IMR-90 (cell line): ENCODE data around the gene ANKRD1. TPM values are rescaled to one million over a fixed set of nuclear protein-coding genes. Genes with fewer than 3 reads are reported as not detected.

Experiments
- ATAC-seq: fragments of 200-7000 bp; cut with Tn5 transposase; 2 replicates; pipeline ENCODE4 v1.9.1; 2020; ENCODE audit warnings: low read depth, mild to moderate bottlenecking, moderate library complexity
- BruUV-seq: library from RNA; stranded (reverse); fragments of 400-500 nt; replicated peaks from 2 replicates; lab custom pipeline; 2021; lab: Mats Ljungman, UMichigan
- CTCF ChIA-PET: fragments of 300-600 bp; formaldehyde crosslinking; extraction: SDS; loops from one replicate; lab custom pipeline; 2021; ENCODE audit warnings: antibody characterized with exemption; lab: Yijun Ruan, JAX
- POLR2A ChIA-PET: fragments of 300-600 bp; sonication (Branson Sonifier 250); formaldehyde crosslinking; loops from one replicate; lab custom pipeline; 2022; ENCODE audit warnings: antibody characterized with exemption; ENCODE audit not compliant: unreplicated experiment; lab: Charles Lee
- DNase-seq: peaks from one replicate; pipeline ENCODE4 v3.0.0; 2013
- H2AFZ ChIP-seq: replicated peaks from 2 replicates; pipeline ENCODE3; 2013; ENCODE audit warnings: low read length, mild to moderate bottlenecking; ENCODE audit not compliant: poor library complexity
- H2AK5ac ChIP-seq: 2 replicates; pipeline ENCODE4 v1.6.1; 2013; ENCODE audit warnings: low read depth, low read length, inconsistent platforms
- H2AK9ac ChIP-seq: replicated peaks from 2 replicates; pipeline ENCODE3; 2013; ENCODE audit warnings: mild to moderate bottlenecking, low read depth, low read length, moderate library complexity; ENCODE audit not compliant: poor library complexity
- H2BK120ac ChIP-seq: 2 replicates; pipeline ENCODE4 v1.6.1; 2013; ENCODE audit warnings: low read depth, low read length, inconsistent platforms
- H2BK15ac ChIP-seq: 3 replicates; pipeline ENCODE4 v1.6.1; 2013; ENCODE audit warnings: low read depth, low read length, inconsistent platforms
- H2BK20ac ChIP-seq: 2 replicates; pipeline ENCODE4 v1.6.1; 2013; ENCODE audit warnings: low read depth, mild to moderate bottlenecking, inconsistent platforms, low read length, moderate library complexity
- H2BK5ac ChIP-seq: 2 replicates; pipeline ENCODE4 v1.6.1; 2013; ENCODE audit warnings: mild to moderate bottlenecking, low read depth, low read length, inconsistent platforms; ENCODE audit not compliant: poor library complexity, severe bottlenecking
- H3K14ac ChIP-seq: replicated peaks from 2 replicates; pipeline ENCODE4 v1.6.1; 2013; ENCODE audit warnings: low read depth, low read length, inconsistent platforms
- H3K18ac ChIP-seq: 2 replicates; pipeline ENCODE4 v1.6.1; 2013; ENCODE audit warnings: low read depth, low read length, control low read depth
- H3K23ac ChIP-seq: 2 replicates; pipeline ENCODE4 v1.6.1; 2013; ENCODE audit warnings: low read depth, low read length, inconsistent platforms
- H3K27ac ChIP-seq: 2 replicates; pipeline ENCODE4 v1.5.1; 2013; ENCODE audit warnings: mild to moderate bottlenecking, control low read depth, low read length; ENCODE audit not compliant: insufficient read depth
- H3K27me3 ChIP-seq: 2 replicates; pipeline ENCODE4 v1.6.1; 2013; ENCODE audit warnings: low read length; ENCODE audit not compliant: control insufficient read depth, insufficient read depth
- H3K36me3 ChIP-seq: 2 replicates; pipeline ENCODE4 v1.6.1; 2013; ENCODE audit warnings: low read length, mixed read lengths; ENCODE audit not compliant: control insufficient read depth, insufficient read depth
- H3K4ac ChIP-seq: 2 replicates; pipeline ENCODE4 v1.6.1; 2013; ENCODE audit warnings: low read depth, low read length, inconsistent platforms
- H3K4me1 ChIP-seq: 2 replicates; pipeline ENCODE4 v1.6.1; 2013; ENCODE audit warnings: low read length, mixed read lengths; ENCODE audit not compliant: control insufficient read depth, insufficient read depth
- H3K4me2 ChIP-seq: 2 replicates; pipeline ENCODE4 v1.6.1; 2013; ENCODE audit warnings: low read depth, mild to moderate bottlenecking, control low read depth, low read length, moderate library complexity
- H3K4me3 ChIP-seq: 2 replicates; pipeline ENCODE4 v1.5.1; 2013; ENCODE audit warnings: low read depth, mild to moderate bottlenecking, control low read depth, low read length, moderate library complexity; ENCODE audit not compliant: insufficient read depth
- H3K56ac ChIP-seq: 2 replicates; pipeline ENCODE4 v1.6.1; 2013; ENCODE audit warnings: low read length, inconsistent platforms; ENCODE audit not compliant: insufficient read depth; ENCODE audit errors: extremely low read depth
- H3K79me1 ChIP-seq, 2 experiments: 2 replicates each; pipeline ENCODE4 v1.6.1; 2013; ENCODE audit warnings: low read length in 2 of 2, inconsistent platforms in 1 of 2, low read depth in 1 of 2
- H3K9ac ChIP-seq: 2 replicates; pipeline ENCODE4 v1.6.1; 2013; ENCODE audit warnings: low read depth, low read length, control low read depth
- H3K9me1 ChIP-seq: 2 replicates; pipeline ENCODE4 v1.6.1; 2013; ENCODE audit warnings: low read length, inconsistent platforms; ENCODE audit not compliant: insufficient read depth
- H3K9me3 ChIP-seq: 2 replicates; pipeline ENCODE4 v1.6.1; 2013; ENCODE audit warnings: low read length; ENCODE audit not compliant: control insufficient read depth, insufficient read depth
- H4K20me1 ChIP-seq: 2 replicates; pipeline ENCODE4 v1.6.1; 2013; ENCODE audit warnings: low read length, inconsistent platforms; ENCODE audit not compliant: insufficient read depth
- H4K5ac ChIP-seq: 2 replicates; pipeline ENCODE4 v1.6.1; 2013; ENCODE audit warnings: mild to moderate bottlenecking, low read depth, low read length, control low read depth
- H4K8ac ChIP-seq, 2 experiments: 2 replicates each; pipeline ENCODE4 v1.6.1; 2013; ENCODE audit warnings: low read depth in 2 of 2, low read length in 2 of 2, control low read depth in 1 of 2, inconsistent platforms in 1 of 2
- H4K91ac ChIP-seq: 2 replicates; pipeline ENCODE4 v1.6.1; 2013; ENCODE audit warnings: low read depth, low read length, inconsistent platforms; ENCODE audit not compliant: insufficient read depth
- BHLHE40 ChIP-seq: fragments of 150-350 bp; IDR thresholded peaks from 2 replicates; pipeline ENCODE4 v1.6.1; 2016; ENCODE audit warnings: mild to moderate bottlenecking, low read depth, low read length
- CEBPB ChIP-seq: IDR thresholded peaks from 2 replicates; pipeline ENCODE4 v1.6.1; 2012; ENCODE audit warnings: low read depth, low read length, improper control_type of control experiment
- CHD1 ChIP-seq: IDR thresholded peaks from 2 replicates; pipeline ENCODE4 v1.6.1; 2012; ENCODE audit warnings: low read depth, low read length, improper control_type of control experiment
- CTCF ChIP-seq: conservative IDR thresholded peaks from 2 replicates; pipeline ENCODE4 v1.5.1; 2012; ENCODE audit warnings: mild to moderate bottlenecking, low read depth, low read length, improper control_type of control experiment
- ELK1 ChIP-seq: fragments of 150-350 bp; IDR thresholded peaks from 2 replicates; pipeline ENCODE4 v1.6.1; 2016; ENCODE audit warnings: low read depth, mild to moderate bottlenecking, low read length, moderate library complexity, borderline replicate concordance
- FOS ChIP-seq: fragments of 150-350 bp; IDR thresholded peaks from 2 replicates; pipeline ENCODE4 v1.6.1; 2016; ENCODE audit warnings: low read depth, low read length
- MAZ ChIP-seq: IDR thresholded peaks from 2 replicates; pipeline ENCODE4 v1.6.1; 2012; ENCODE audit warnings: low read depth, mild to moderate bottlenecking, low read length, improper control_type of control experiment, moderate library complexity, borderline replicate concordance
- MXI1 ChIP-seq: IDR thresholded peaks from 2 replicates; pipeline ENCODE4 v1.6.1; 2012; ENCODE audit warnings: low read depth, mild to moderate bottlenecking, low read length, moderate library complexity, borderline replicate concordance
- RCOR1 ChIP-seq: IDR thresholded peaks from 2 replicates; pipeline ENCODE4 v1.6.1; 2012; ENCODE audit warnings: mild to moderate bottlenecking, low read length, improper control_type of control experiment; ENCODE audit not compliant: insufficient replicate concordance
- SMC3 ChIP-seq: fragments of 150-350 bp; IDR thresholded peaks from 2 replicates; pipeline ENCODE4 v1.6.1; 2016; ENCODE audit warnings: low read depth, mild to moderate bottlenecking, antibody characterized with exemption, low read length, moderate library complexity
- WGBS, 2 experiments: methylation state at CpG; one replicate each; pipeline versions ENCODE4 v1.1.5 to v1.1.7; 2013; ENCODE audit warnings: missing lambda C conversion rate in 2 of 2; ENCODE audit not compliant: insufficient read length in 1 of 2; ENCODE audit errors: extremely low coverage in 2 of 2; 5-methylcytosine and 5-hydroxymethylcytosine counted together
- dilution Hi-C: fragments of 300-500 bp; cut with HindIII; formaldehyde crosslinking; loops from one replicate; pipeline ENCODE4 v1.14.3; 2018; ENCODE audit warnings: low sequenced_read_pairs; ENCODE audit not compliant: unreplicated experiment
- in situ Hi-C: fragments of 300-500 bp; cut with MboI; formaldehyde crosslinking; loops from 3 replicates; pipeline ENCODE4 v1.14.3; 2019; ENCODE audit warnings: low sequenced_read_pairs, inconsistent platforms, mixed read lengths
- intact Hi-C: fragments of 100-400 bp; cut with micrococcal nuclease; formaldehyde crosslinking; loops from 2 replicates; pipeline ENCODE4 v1.10.0; 2022
- polyA plus RNA-seq, 3 experiments: library from polyadenylated mRNA; depleted of rRNA; stranded (reverse); fragments of >200 nt; gene quantifications; 2 replicates each; pipeline ENCODE4 v1.2.3, GENCODE V29; 2012; ENCODE audit warnings: low replicate concordance in 1 of 3
- total RNA-seq: library from RNA; depleted of rRNA; stranded (reverse); fragments of >200 nt; gene quantifications from 2 replicates; pipeline ENCODE4 v1.2.3, GENCODE V29; 2012

ANKRD1 gene
- total and polyA plus RNA-seq, 2 of the 4 experiments (the other 2 are of a cell fraction) = 7.4 to 10.8 TPM

- Histone ChIP-seq H4K91ac (peak overlapping the region; percentile 91), H3K23ac (peak overlapping the region; percentile 92), H3K27ac (0 out of 2 replicates have a peak overlapping the region, but pooled peaks have one; percentile 28), H3K4ac (peak overlapping the region; percentile 89), H3K27me3 (no peaks in the 10 kb centered on the region), H4K8ac (peak overlapping the region; percentile 52 to 86; a peak in 3 of 4 replicates), H3K79me1 (no peaks in the 10 kb centered on the region), H2BK5ac (peak overlapping the region; percentile 84), H3K36me3 (no peaks in the 10 kb centered on the region), H2BK15ac (peak overlapping the region; percentile 91; the same call in 2 of the 3 replicates), H2AK9ac (no peak overlapping the region), H2BK120ac (peak overlapping the region; percentile 96), H3K14ac (peak overlapping the region; percentile 81), H3K4me1 (peaks cover 15% of the 10 kb centered on the region), H3K56ac (0 out of 2 replicates have a peak overlapping the region, but pooled peaks have one; percentile 53), H3K9me1 (peaks cover 2% of the 10 kb centered on the region; the same call in 1 of the 2 replicates), H2AFZ (no peak overlapping the region), H4K5ac (peak overlapping the region; percentile 94; the same call in 1 of the 2 replicates), H2AK5ac (peak overlapping the region; percentile 89), H3K4me2 (peak overlapping the region; percentile 30; the same call in 1 of the 2 replicates), H3K18ac (peak overlapping the region; percentile 97; the same call in 1 of the 2 replicates), H4K20me1 (no peaks in the 10 kb centered on the region), H3K9me3 (no peaks in the 10 kb centered on the region), H2BK20ac (peak overlapping the region; percentile 82), H3K4me3 (no peak overlapping the region), H3K9ac (no peak overlapping the region)
- ATAC-seq (no peak), DNase-seq (no peak)
- dilution Hi-C loops = no loop called here
- in situ Hi-C loops = no loop called here
- CTCF ChIA-PET = interaction anchor here (0.6 kb wide), 1 partner anchor 41 kb away, joined by 3 read pairs; no protein-coding TSS in a partner anchor
- no TSS peak for BruUV-seq
- intact Hi-C loops = no loop called here
- TF ChIP-seq CEBPB = no peak
- TF ChIP-seq BHLHE40 = no peak
- TF ChIP-seq MXI1 = no peak
- TF ChIP-seq SMC3 = no peak
- no peak for TF ChIP-seq MAZ
- no peak for TF ChIP-seq CTCF
- TF ChIP-seq ELK1 = no peak
- TF ChIP-seq FOS = no peak
- no peak for TF ChIP-seq CHD1
- TF ChIP-seq RCOR1 = no peak
- no CpG with 5 or more reads among the region's 5 CpGs for WGBS, 2 experiments
- POLR2A ChIA-PET = no interaction called here
Observed at GRCh38 chr10:90969121-90969534, 48.2 kb upstream of the ANKRD1 start.
